OCI-LY1 (cell line): ENCODE data around the gene RGS4.
"Not testable (repeated sequence)": the region's sequence is repeated elsewhere in the genome, so short reads cannot be mapped to it uniquely, and the experiment has no call there.

Experiments used
- H2AFZ ChIP-seq: fragments of 200-600 bp; sonication (generic), shearing (Covaris generic); 2 replicates; pipeline ENCODE4 v1.6.0; 2014; ENCODE audit warnings: antibody characterized with exemption, mild to moderate bottlenecking, low read length
- H3F3A ChIP-seq: fragments of 200-600 bp; sonication (generic), shearing (Covaris generic); 2 replicates; pipeline ENCODE4 v1.6.0; 2014; ENCODE audit warnings: mild to moderate bottlenecking, antibody characterized with exemption, low read length, moderate library complexity; ENCODE audit not compliant: insufficient read depth
- H3K27ac ChIP-seq: fragments of 200-600 bp; sonication (generic); 2 replicates; pipeline ENCODE4 v1.5.1; 2014; ENCODE audit warnings: low read length, mixed run types, mild to moderate bottlenecking, low read depth; ENCODE audit not compliant: poor library complexity, severe bottlenecking
- H3K27me3 ChIP-seq: fragments of 200-600 bp; sonication (generic); 2 replicates; pipeline ENCODE4 v1.6.0; 2014; ENCODE audit warnings: antibody characterized with exemption, mild to moderate bottlenecking, low read length, moderate library complexity; ENCODE audit not compliant: insufficient read depth
- H3K36me3 ChIP-seq: fragments of 200-600 bp; sonication (generic); 2 replicates; pipeline ENCODE4 v1.6.1; 2014; ENCODE audit warnings: mild to moderate bottlenecking, antibody characterized with exemption, low read length, moderate library complexity, mixed read lengths; ENCODE audit not compliant: insufficient read depth
- H3K4me1 ChIP-seq: fragments of 200-600 bp; sonication (generic); 2 replicates; pipeline ENCODE4 v1.5.1; 2014; ENCODE audit warnings: mild to moderate bottlenecking, low read length, moderate library complexity; ENCODE audit not compliant: insufficient read depth, severe bottlenecking
- H3K4me2 ChIP-seq: fragments of 200-600 bp; sonication (generic), shearing (Covaris generic); 2 replicates; pipeline ENCODE4 v1.6.1; 2014; ENCODE audit warnings: low read length
- H3K4me3 ChIP-seq: fragments of 200-600 bp; sonication (generic); 2 replicates; pipeline ENCODE4 v1.5.1; 2014; ENCODE audit warnings: low read length, low read depth, mild to moderate bottlenecking, mixed read lengths; ENCODE audit not compliant: poor library complexity, severe bottlenecking
- H3K79me2 ChIP-seq: fragments of 200-600 bp; shearing (Covaris generic); 2 replicates; pipeline ENCODE4 v1.6.1; 2016; ENCODE audit warnings: mixed run types, low read length, mixed read lengths; ENCODE audit not compliant: insufficient read depth
- H3K9ac ChIP-seq: fragments of 200-600 bp; sonication (generic), shearing (Covaris generic); 2 replicates; pipeline ENCODE4 v1.6.1; 2014; ENCODE audit warnings: mild to moderate bottlenecking, low read length, mixed read lengths
- H3K9me2 ChIP-seq: fragments of 200-600 bp; sonication (generic), shearing (Covaris generic); 2 replicates; pipeline ENCODE4 v1.6.1; 2014; ENCODE audit warnings: low read depth, mild to moderate bottlenecking, low read length, mixed read lengths
- H3K9me3 ChIP-seq: fragments of 200-600 bp; shearing (Covaris generic); 2 replicates; pipeline ENCODE4 v1.6.1; 2014; ENCODE audit warnings: low read length, mixed read lengths
- H4K20me1 ChIP-seq: fragments of 200-600 bp; sonication (generic), shearing (Covaris generic); 2 replicates; pipeline ENCODE4 v1.6.0; 2016; ENCODE audit warnings: mild to moderate bottlenecking, low read length; ENCODE audit not compliant: insufficient read depth
- CTCF ChIP-seq: fragments of 200-600 bp; sonication (generic), shearing (Covaris generic); IDR thresholded peaks from 2 replicates; pipeline ENCODE4 v1.5.1; 2017; ENCODE audit warnings: mild to moderate bottlenecking, antibody characterized with exemption, low read length, moderate library complexity, mixed read lengths
- EZH2 ChIP-seq: fragments of 200-600 bp; sonication (generic), shearing (Covaris generic); IDR thresholded peaks from 2 replicates; pipeline ENCODE4 v1.8.0; 2017; ENCODE audit warnings: borderline replicate concordance, mixed run types, mild to moderate bottlenecking, antibody characterized with exemption, low read length, moderate library complexity, mixed read lengths

RGS4 gene

GRCh38 chr1:163084330-163084729 lies 15.2 kb downstream of the RGS4 start:
- H3K4me3 ChIP-seq = no peak overlapping the region
- H3K9me2 ChIP-seq = no peaks in the 10 kb centered on the region
- H3K4me2 ChIP-seq = no peak overlapping the region
- H2AFZ ChIP-seq = no peak overlapping the region
- H4K20me1 ChIP-seq = no peaks in the 10 kb centered on the region
- no peaks in the 10 kb centered on the region for H3K27me3 ChIP-seq
- no peak overlapping the region for H3K27ac ChIP-seq
- no peaks in the 10 kb centered on the region for H3F3A ChIP-seq
- no peaks in the 10 kb centered on the region for H3K79me2 ChIP-seq
- TF ChIP-seq EZH2 (no peak), CTCF (no peak)
- no peaks in the 10 kb centered on the region for H3K4me1 ChIP-seq
- H3K9ac ChIP-seq = no peak overlapping the region
- no peaks in the 10 kb centered on the region for H3K36me3 ChIP-seq
- no peaks in the 10 kb centered on the region for H3K9me3 ChIP-seq

- H3K36me3 ChIP-seq = no peaks in the 10 kb centered on the region
- H2AFZ ChIP-seq = no peak overlapping the region
- H3K9me2 ChIP-seq = no peaks in the 10 kb centered on the region
- H3K79me2 ChIP-seq = no peaks in the 10 kb centered on the region
- no peaks in the 10 kb centered on the region for H3K27me3 ChIP-seq
- no peak overlapping the region for H3K27ac ChIP-seq
- H3K4me2 ChIP-seq = no peak overlapping the region
- TF ChIP-seq EZH2 = no peak
- no peaks in the 10 kb centered on the region for H3K4me1 ChIP-seq
- no peak overlapping the region for H3K4me3 ChIP-seq
- no peak overlapping the region for H3K9ac ChIP-seq
- no peaks in the 10 kb centered on the region for H3K9me3 ChIP-seq
- H4K20me1 ChIP-seq = no peaks in the 10 kb centered on the region
- H3F3A ChIP-seq = no peaks in the 10 kb centered on the region
Observed at GRCh38 chr1:163085041-163085903, 16.1 kb downstream of the RGS4 start.

DNA sequence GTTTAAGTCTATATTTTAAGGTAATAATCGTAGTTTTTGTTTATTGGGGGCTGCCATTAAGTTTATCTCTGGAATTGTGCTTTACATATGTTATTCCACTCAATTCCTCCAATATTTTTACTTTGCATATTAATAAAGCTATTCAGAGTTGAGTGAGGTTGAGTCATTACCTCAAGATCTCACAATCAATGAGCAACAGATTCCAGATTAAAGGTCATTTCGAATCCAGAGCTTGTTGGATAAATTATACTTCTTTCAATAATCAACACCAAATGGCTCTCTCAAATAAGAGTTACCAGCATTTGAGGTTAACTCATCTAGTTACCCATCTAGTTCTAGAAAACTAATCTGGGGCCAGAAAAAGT lies 16.7 kb downstream of the RGS4 start:
- Histone ChIP-seq H3K9ac (no peak overlapping the region), H3K79me2 (no peaks in the 10 kb centered on the region), H3K9me3 (no peaks in the 10 kb centered on the region), H3K4me3 (no peak overlapping the region), H2AFZ (no peak overlapping the region), H3K27me3 (no peaks in the 10 kb centered on the region), H3K4me1 (no peaks in the 10 kb centered on the region), H3K4me2 (no peak overlapping the region), H3K9me2 (no peaks in the 10 kb centered on the region), H3K36me3 (no peaks in the 10 kb centered on the region), H3K27ac (no peak overlapping the region), H4K20me1 (no peaks in the 10 kb centered on the region), H3F3A (no peaks in the 10 kb centered on the region)
- TF ChIP-seq CTCF (no peak), EZH2 (no peak)

GRCh38 chr1:163089117-163089516 lies 20.0 kb downstream of the RGS4 start:
- H3K79me2 ChIP-seq, H3K36me3 ChIP-seq, H4K20me1 ChIP-seq, H3F3A ChIP-seq, H3K4me2 ChIP-seq, H3K4me1 ChIP-seq, H3K27me3 ChIP-seq, H3K9me2 ChIP-seq, H3K9ac ChIP-seq, H2AFZ ChIP-seq, H3K27ac ChIP-seq, H3K9me3 ChIP-seq, H3K4me3 ChIP-seq: not testable (repeated sequence)
